Neural cell (in vitro differentiated cells): ENCODE measurements around the gene CDCA7L. TPM values are rescaled to one million over a fixed set of nuclear protein-coding genes. Genes with fewer than 3 reads are reported as not detected.

ENCODE experiments used
- H2AFZ ChIP-seq: fragments of 200-600, 300-800 bp; sonication (generic), shearing (Covaris generic); 2 replicates; pipeline ENCODE4 v1.6.0; 2014; ENCODE audit warnings: low read depth, mild to moderate bottlenecking, antibody characterized with exemption, low read length, moderate library complexity
- H3F3A ChIP-seq: fragments of 200-600 bp; shearing (Covaris generic); 2 replicates; pipeline ENCODE4 v1.6.1; 2016; ENCODE audit warnings: mild to moderate bottlenecking, moderate library complexity, mixed read lengths, antibody characterized with exemption, low read length; ENCODE audit not compliant: insufficient read depth, poor library complexity, severe bottlenecking
- H3K27ac ChIP-seq: fragments of 200-600, 300-800 bp; sonication (generic), shearing (Covaris generic); 2 replicates; pipeline ENCODE4 v1.5.1; 2014; ENCODE audit warnings: mild to moderate bottlenecking, low read length, moderate library complexity
- H3K27me3 ChIP-seq: fragments of 300-800, 200-600 bp; sonication (generic), shearing (Covaris generic); 2 replicates; pipeline ENCODE4 v1.6.0; 2014; ENCODE audit warnings: mild to moderate bottlenecking, low read depth, low read length, moderate library complexity; ENCODE audit not compliant: insufficient read depth
- H3K36me3 ChIP-seq: fragments of 300-800, 200-600 bp; sonication (generic), shearing (Covaris generic); 2 replicates; pipeline ENCODE4 v1.5.1; 2014; ENCODE audit warnings: mild to moderate bottlenecking, antibody characterized with exemption, low read length, moderate library complexity; ENCODE audit not compliant: insufficient read depth
- H3K4me2 ChIP-seq: fragments of 300-800, 200-600 bp; sonication (generic), shearing (Covaris generic); 2 replicates; pipeline ENCODE4 v1.6.0; 2014; ENCODE audit warnings: mild to moderate bottlenecking, low read length
- H3K4me3 ChIP-seq: fragments of 300-800, 200-600 bp; sonication (generic), shearing (Covaris generic); 2 replicates; pipeline ENCODE4 v1.5.1; 2014; ENCODE audit warnings: mild to moderate bottlenecking, low read length, moderate library complexity
- H3K79me2 ChIP-seq: fragments of 200-600 bp; shearing (Covaris generic); replicated peaks from 2 replicates; pipeline ENCODE4 v1.6.0; 2014; ENCODE audit warnings: mild to moderate bottlenecking, low read length, moderate library complexity; ENCODE audit not compliant: insufficient read depth
- H3K9ac ChIP-seq: fragments of 300-800, 200-600 bp; sonication (generic), shearing (Covaris generic); 2 replicates; pipeline ENCODE4 v1.6.1; 2016; ENCODE audit warnings: mild to moderate bottlenecking, low read length, mixed read lengths
- H3K9me2 ChIP-seq: fragments of 200-600 bp; shearing (Covaris generic); 2 replicates; pipeline ENCODE4 v1.6.1; 2016; ENCODE audit warnings: mild to moderate bottlenecking, low read length, mixed read lengths; ENCODE audit not compliant: insufficient read depth
- H3K9me3 ChIP-seq: fragments of 200-600, 300-800 bp; sonication (generic), shearing (Covaris generic); 2 replicates; pipeline ENCODE4 v1.6.1; 2016; ENCODE audit warnings: mild to moderate bottlenecking, mixed run types, low read length, moderate library complexity, mixed read lengths
- H4K20me1 ChIP-seq: fragments of 200-600 bp; shearing (Covaris generic); 2 replicates; pipeline ENCODE4 v1.6.1; 2016; ENCODE audit warnings: mild to moderate bottlenecking, mixed run types; ENCODE audit not compliant: insufficient read depth
- EP300 ChIP-seq: fragments of 450-650 bp; conservative IDR thresholded peaks from 2 replicates; pipeline ENCODE4 v1.6.1; 2014; ENCODE audit warnings: antibody characterized with exemption, mild to moderate bottlenecking, moderate library complexity; ENCODE audit not compliant: poor library complexity, severe bottlenecking
- EZH2 ChIP-seq: fragments of 200-600, 300-800 bp; shearing (Covaris generic), sonication (generic); IDR thresholded peaks from 2 replicates; pipeline ENCODE4 v1.6.1; 2014; ENCODE audit warnings: antibody characterized with exemption, low read length, borderline replicate concordance, mild to moderate bottlenecking; ENCODE audit not compliant: insufficient read depth, poor library complexity, severe bottlenecking
- MXI1 ChIP-seq: fragments of 450-650 bp; conservative IDR thresholded peaks from 2 replicates; pipeline ENCODE4 v1.6.1; 2014; ENCODE audit warnings: antibody characterized with exemption, mild to moderate bottlenecking; ENCODE audit not compliant: poor library complexity, severe bottlenecking
- POLR2AphosphoS5 ChIP-seq: IDR thresholded peaks from 2 replicates; pipeline ENCODE4 v1.6.1; 2012
- RAD21 ChIP-seq: fragments of 450-650 bp; conservative IDR thresholded peaks from 2 replicates; pipeline ENCODE4 v1.6.1; 2014; ENCODE audit warnings: antibody characterized with exemption, mild to moderate bottlenecking, moderate library complexity
- REST ChIP-seq: IDR thresholded peaks from 2 replicates; pipeline ENCODE4 v1.6.1; 2012; ENCODE audit warnings: borderline replicate concordance
- polyA plus RNA-seq: library from polyadenylated mRNA; depleted of rRNA; stranded (reverse); fragments of >200 nt; gene quantifications from 2 replicates; pipeline ENCODE4 v1.2.3, GENCODE V29; 2014
- TF ChIP-seq, protein P1 (sequence below): fragments of 450-650 bp; IDR thresholded peaks from 2 replicates; pipeline ENCODE4 v1.5.1; 2014; ENCODE audit warnings: antibody characterized with exemption, mild to moderate bottlenecking, moderate library complexity; ENCODE audit not compliant: poor library complexity, severe bottlenecking

Gene CDCA7L
- polyA plus RNA-seq, 1 donor from 2014 or later: 3.4 TPM

- peak overlapping the region; percentile 73 for H3K27ac ChIP-seq
These were observed 2.3 kb downstream of the CDCA7L start for GRCh38 chr7:21943436-21943835.

DNA sequence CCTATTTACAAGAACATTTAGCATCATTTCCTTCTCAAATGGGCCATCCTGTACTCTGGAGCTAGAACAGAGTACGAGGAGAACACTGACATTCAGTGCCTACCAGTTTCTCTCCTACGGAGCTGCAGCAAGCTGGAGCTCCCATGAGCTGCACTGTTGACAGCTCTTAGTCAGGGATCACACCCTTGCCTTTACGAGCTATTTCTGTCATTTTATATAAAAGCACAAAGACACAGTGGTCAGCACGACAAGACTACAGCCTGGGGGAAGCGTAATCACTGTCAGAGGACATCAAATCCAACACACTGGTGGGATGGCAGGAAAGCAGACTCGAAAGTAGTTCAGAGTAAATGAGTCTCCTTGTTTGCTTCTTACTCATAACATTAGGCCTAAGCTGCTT lies 2.7 kb downstream of the CDCA7L start:
- Histone ChIP-seq H3F3A (peaks cover 3% of the 10 kb centered on the region), H3K27ac (peak overlapping the region; percentile 73), H3K9me2 (no peaks in the 10 kb centered on the region), H2AFZ (no peak overlapping the region), H3K36me3 (no peaks in the 10 kb centered on the region), H4K20me1 (no peaks in the 10 kb centered on the region), H3K4me2 (peak overlapping the region; percentile 31), H3K27me3 (peaks cover 16% of the 10 kb centered on the region), H3K4me3 (peak overlapping the region; percentile 49), H3K9me3 (no peaks in the 10 kb centered on the region), H3K9ac (peak overlapping the region; percentile 34), H3K79me2 (peaks cover 8% of the 10 kb centered on the region)
- TF ChIP-seq RAD21 (peak; percentile 24), MXI1 (no peak), EZH2 (no peak), POLR2AphosphoS5 (peak; percentile 75), REST (no peak), EP300 (peak; percentile 76)

More at GRCh38 chr7:21943436-21943835, 2.3 kb downstream of the CDCA7L start:
- Histone ChIP-seq H3K9me2 (no peaks in the 10 kb centered on the region), H3F3A (peaks cover 3% of the 10 kb centered on the region), H3K4me3 (peak overlapping the region; percentile 49), H2AFZ (no peak overlapping the region), H3K27me3 (peaks cover 16% of the 10 kb centered on the region), H3K4me2 (peak overlapping the region; percentile 31), H3K9ac (peak overlapping the region; percentile 34), H3K36me3 (no peaks in the 10 kb centered on the region), H3K9me3 (no peaks in the 10 kb centered on the region), H4K20me1 (no peaks in the 10 kb centered on the region), H3K79me2 (peaks cover 7% of the 10 kb centered on the region)
- TF ChIP-seq EZH2: no peak
- TF ChIP-seq, protein P1, sequence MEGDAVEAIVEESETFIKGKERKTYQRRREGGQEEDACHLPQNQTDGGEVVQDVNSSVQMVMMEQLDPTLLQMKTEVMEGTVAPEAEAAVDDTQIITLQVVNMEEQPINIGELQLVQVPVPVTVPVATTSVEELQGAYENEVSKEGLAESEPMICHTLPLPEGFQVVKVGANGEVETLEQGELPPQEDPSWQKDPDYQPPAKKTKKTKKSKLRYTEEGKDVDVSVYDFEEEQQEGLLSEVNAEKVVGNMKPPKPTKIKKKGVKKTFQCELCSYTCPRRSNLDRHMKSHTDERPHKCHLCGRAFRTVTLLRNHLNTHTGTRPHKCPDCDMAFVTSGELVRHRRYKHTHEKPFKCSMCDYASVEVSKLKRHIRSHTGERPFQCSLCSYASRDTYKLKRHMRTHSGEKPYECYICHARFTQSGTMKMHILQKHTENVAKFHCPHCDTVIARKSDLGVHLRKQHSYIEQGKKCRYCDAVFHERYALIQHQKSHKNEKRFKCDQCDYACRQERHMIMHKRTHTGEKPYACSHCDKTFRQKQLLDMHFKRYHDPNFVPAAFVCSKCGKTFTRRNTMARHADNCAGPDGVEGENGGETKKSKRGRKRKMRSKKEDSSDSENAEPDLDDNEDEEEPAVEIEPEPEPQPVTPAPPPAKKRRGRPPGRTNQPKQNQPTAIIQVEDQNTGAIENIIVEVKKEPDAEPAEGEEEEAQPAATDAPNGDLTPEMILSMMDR: peak; percentile 21

- peaks cover 3% of the 10 kb centered on the region for H3F3A ChIP-seq
- peaks cover 16% of the 10 kb centered on the region for H3K27me3 ChIP-seq
- no peaks in the 10 kb centered on the region for H3K9me3 ChIP-seq
- no peak overlapping the region for H3K4me2 ChIP-seq
- no peaks in the 10 kb centered on the region for H3K9me2 ChIP-seq
- peak overlapping the region; percentile 73 for H3K27ac ChIP-seq
- no peaks in the 10 kb centered on the region for H3K36me3 ChIP-seq
- H3K9ac ChIP-seq: peak overlapping the region; percentile 34
- no peaks in the 10 kb centered on the region for H4K20me1 ChIP-seq
- H3K79me2 ChIP-seq: peaks cover 18% of the 10 kb centered on the region
- H2AFZ ChIP-seq: no peak overlapping the region
- no peak for TF ChIP-seq EP300
- H3K4me3 ChIP-seq: no peak overlapping the region
These were observed 4.0 kb downstream of the CDCA7L start for GRCh38 chr7:21941611-21942141.
